Gastrocnemius medialis (tissue), 4 donors: ENCODE data around the gene CARD11. TPM values are rescaled to one million over a fixed set of nuclear protein-coding genes. Genes with fewer than 3 reads are reported as not detected.

Source experiments
- ATAC-seq, 2 donors: fragments of 150-250 bp; one replicate each; pipeline ENCODE4 v1.9.1; 2016
- DNase-seq, 2 donors: peaks; one replicate each; pipeline ENCODE4 v3.0.0-alpha.2; 2019
- H3K27ac ChIP-seq, 4 donors: fragments of 200-600 bp; sonication (generic); 1 replicate in 1 of 4; 2 replicates in 3 of 4; pipeline ENCODE4 v1.5.1; 2016 to 2018; ENCODE audit warnings: mild to moderate bottlenecking in 2 of 4, moderate library complexity in 1 of 4
- H3K27me3 ChIP-seq, 3 donors: fragments of 200-600 bp; sonication (generic) in 2 of 3; 1 replicate in 1 of 3; 2 replicates in 2 of 3; pipeline versions ENCODE4 v1.5.1 to v1.6.0; 2016 to 2019; ENCODE audit warnings: mild to moderate bottlenecking in 1 of 3, moderate library complexity in 1 of 3
- H3K36me3 ChIP-seq, 2 donors: fragments of 200-600 bp; sonication (generic) in 1 of 2; one replicate each; pipeline ENCODE4 v1.5.1; 2017 to 2018
- H3K4me1 ChIP-seq, 2 donors: fragments of 200-600 bp; sonication (generic) in 1 of 2; one replicate each; pipeline ENCODE4 v1.5.1; 2016 to 2017; ENCODE audit warnings: mild to moderate bottlenecking in 2 of 2
- H3K4me3 ChIP-seq, 4 donors: fragments of 200-600 bp; sonication (generic) in 3 of 4; 1 replicate in 1 of 4; 2 replicates in 3 of 4; pipeline ENCODE4 v1.5.1; 2016 to 2019; ENCODE audit warnings: mild to moderate bottlenecking in 2 of 4
- H3K9me3 ChIP-seq, 3 donors: fragments of 200-600 bp; sonication (generic) in 2 of 3; 1 replicate in 1 of 3; 2 replicates in 2 of 3; pipeline ENCODE4 v1.5.1; 2016 to 2019
- CTCF ChIP-seq, 5 experiments: fragments of 450-650 bp in 3 of 5; fragments of 200-600 bp in 2 of 5; sonication (generic) in 2 of 5; IDR thresholded peaks in 4 of 5; conservative IDR thresholded peaks in 1 of 5; 1 replicate in 4 of 5; 2 replicates in 1 of 5; pipeline ENCODE4 v1.5.1; 2016 to 2019; ENCODE audit warnings: antibody characterized with exemption in 5 of 5, mild to moderate bottlenecking in 3 of 5, moderate library complexity in 3 of 5
- POLR2A ChIP-seq, 2 donors: fragments of 450-650 bp; IDR thresholded peaks; one replicate each; pipeline ENCODE4 v1.6.1; 2017; ENCODE audit warnings: antibody characterized with exemption in 2 of 2, mild to moderate bottlenecking in 2 of 2, moderate library complexity in 2 of 2
- in situ Hi-C, 4 donors: fragments of 200-750 bp; cut with MboI; loops; one replicate each; pipeline versions ENCODE4 v1.15.0 to v1.8.0; 2017; ENCODE audit warnings: low sequenced_read_pairs in 4 of 4
- intact Hi-C: fragments of 100-400 bp; cut with DNase I; formaldehyde crosslinking; loops from one replicate; pipeline ENCODE4 v1.15.1; 2023; ENCODE audit warnings: low total_unique reads
- total RNA-seq, 4 donors: library from RNA; depleted of rRNA; stranded (reverse); fragments of >200 nt; gene quantifications; one replicate each; pipeline versions ENCODE4 v1.1.0 to v1.2.3, GENCODE V29; 2016

CARD11 gene
- total RNA-seq, 4 donors from 2014 or later, result 0.13 TPM; not detected in 3

DNA sequence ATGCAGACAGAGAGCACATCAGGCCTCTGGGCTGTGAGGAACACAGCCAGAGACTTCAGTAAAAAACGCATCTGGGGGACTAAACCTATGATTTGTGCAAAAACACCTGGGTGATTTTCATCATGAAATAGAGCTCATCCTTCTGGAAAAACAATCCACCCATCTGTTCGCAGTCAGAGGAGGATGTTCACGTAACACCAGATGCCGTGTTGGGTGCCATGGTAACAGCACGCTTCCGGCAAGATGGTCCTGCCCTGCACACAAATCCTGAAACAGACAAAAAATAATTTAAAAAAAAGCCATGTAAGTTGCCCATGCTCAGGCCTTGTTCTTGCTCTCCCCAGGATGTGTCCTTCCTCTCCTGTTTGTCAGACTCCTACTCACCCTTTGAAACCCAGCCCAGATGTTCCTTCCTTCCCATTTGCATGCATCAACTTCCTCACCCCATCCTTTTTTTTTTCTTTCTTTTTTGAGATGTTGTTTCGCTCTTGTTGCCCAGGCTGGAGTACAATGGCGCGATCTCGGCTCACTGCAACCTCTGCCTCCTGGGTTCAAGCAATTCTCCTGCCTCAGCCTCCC, 171.3 kb downstream of the CARD11 start:
- ATAC-seq (no peak), DNase-seq (no peak)
- Histone ChIP-seq H3K9me3 (no peaks in the 10 kb centered on the region), H3K27ac (no peak overlapping the region), H3K4me1 (no peaks in the 10 kb centered on the region), H3K4me3 (no peak overlapping the region), H3K36me3 (no peaks in the 10 kb centered on the region), H3K27me3 (peaks cover 0 to 3% (median 2%) of the 10 kb centered on the region in 3 donors)
- in situ Hi-C loops, result no loop called here
- intact Hi-C loops, result no loop called here
- TF ChIP-seq POLR2A (IDR thresholded peaks at IDR 0.05) (no peak), CTCF (IDR thresholded peaks at IDR 0.05 in 4 of 5, conservative IDR thresholded peaks at IDR 0.05 in 1 of 5) (no peak)

GRCh38 chr7:2870471-2870931, 173.2 kb downstream of the CARD11 start:
- DNase-seq (peak; percentile 28 to 52), ATAC-seq (no peak)
- no peak for TF ChIP-seq CTCF (IDR thresholded peaks at IDR 0.05 in 4 of 5, conservative IDR thresholded peaks at IDR 0.05 in 1 of 5)
- TF ChIP-seq POLR2A (IDR thresholded peaks at IDR 0.05), result no peak
- no peak overlapping the region for H3K4me3 ChIP-seq
- in situ Hi-C loops (no loop called here), intact Hi-C loops (no loop called here)
- no peaks in the 10 kb centered on the region for H3K9me3 ChIP-seq
- no peaks in the 10 kb centered on the region for H3K4me1 ChIP-seq
- H3K27me3 ChIP-seq, result no peaks in the 10 kb centered on the region
- H3K27ac ChIP-seq, result no peak overlapping the region
- no peaks in the 10 kb centered on the region for H3K36me3 ChIP-seq

GRCh38 chr7:2869981-2870380, 173.7 kb downstream of the CARD11 start:
- Histone ChIP-seq H3K4me1 (peaks cover 0 to 1% of the 10 kb centered on the region in 2 donors), H3K4me3 (no peak overlapping the region), H3K9me3 (no peaks in the 10 kb centered on the region), H3K27me3 (no peaks in the 10 kb centered on the region), H3K36me3 (no peaks in the 10 kb centered on the region), H3K27ac (no peak overlapping the region)
- no peak for DNase-seq
- intact Hi-C loops, result loop anchor here (10.0 kb wide), 2 partner anchors 285 to 1025 kb away; no protein-coding TSS in a partner anchor
- no peak for ATAC-seq
- in situ Hi-C loops, result no loop called here
- TF ChIP-seq POLR2A (IDR thresholded peaks at IDR 0.05), result no peak
- no peak for TF ChIP-seq CTCF (IDR thresholded peaks at IDR 0.05 in 4 of 5, conservative IDR thresholded peaks at IDR 0.05 in 1 of 5)

GRCh38 chr7:2866601-2867000, 177.1 kb downstream of the CARD11 start:
- Histone ChIP-seq H3K36me3 (no peaks in the 10 kb centered on the region), H3K27ac (no peak overlapping the region), H3K4me3 (no peak overlapping the region), H3K27me3 (no peaks in the 10 kb centered on the region), H3K4me1 (peaks cover 11 to 19% of the 10 kb centered on the region in 2 donors), H3K9me3 (no peaks in the 10 kb centered on the region)
- intact Hi-C loops (loop anchor here (10.0 kb wide), 2 partner anchors 288 to 1028 kb away; no protein-coding TSS in a partner anchor), in situ Hi-C loops (no loop called here)
- ATAC-seq (no peak), DNase-seq (no peak)
- no peak for TF ChIP-seq POLR2A (IDR thresholded peaks at IDR 0.05)
- no peak for TF ChIP-seq CTCF (IDR thresholded peaks at IDR 0.05 in 4 of 5, conservative IDR thresholded peaks at IDR 0.05 in 1 of 5)
